ENCODE data around the gene ETS1.

ETS1 gene

GRCh38 chr11:128506999-128507611 is 80.3 kb downstream of the ETS1 start:
- Histone ChIP-seq H3K27ac (no peak overlapping the region), H3K36me3 (peaks cover 69% of the 10 kb centered on the region), H4K20me1 (peaks cover 88% of the 10 kb centered on the region), H3K27me3 (no peaks in the 10 kb centered on the region), H3K4me1 (peaks cover 26% of the 10 kb centered on the region), H3K4me3 (no peak overlapping the region), H3K9ac (no peak overlapping the region), H3K4me2 (no peak overlapping the region), H3K9me3 (peaks cover 17% of the 10 kb centered on the region)
- no peak for TF ChIP-seq Cebpa-rat (IDR thresholded peaks at IDR 0.05)

GRCh38 chr11:128506356-128506755 is 81.0 kb downstream of the ETS1 start:
- peaks cover 71% of the 10 kb centered on the region for H3K36me3 ChIP-seq
- no peak overlapping the region for H3K4me2 ChIP-seq
- peaks cover 17% of the 10 kb centered on the region for H3K9me3 ChIP-seq
- H3K9ac ChIP-seq: no peak overlapping the region
- H3K4me3 ChIP-seq: no peak overlapping the region
- no peaks in the 10 kb centered on the region for H3K27me3 ChIP-seq
- H3K4me1 ChIP-seq: peaks cover 30% of the 10 kb centered on the region
- peaks cover 88% of the 10 kb centered on the region for H4K20me1 ChIP-seq
- no peak for TF ChIP-seq Cebpa-rat (IDR thresholded peaks at IDR 0.05)
- no peak overlapping the region for H3K27ac ChIP-seq

GRCh38 chr11:128505449-128506065 is 81.8 kb downstream of the ETS1 start:
- no peak overlapping the region for H3K4me2 ChIP-seq
- H3K36me3 ChIP-seq: peaks cover 77% of the 10 kb centered on the region
- no peaks in the 10 kb centered on the region for H3K27me3 ChIP-seq
- H3K9me3 ChIP-seq: peaks cover 17% of the 10 kb centered on the region
- H3K27ac ChIP-seq: no peak overlapping the region
- peaks cover 30% of the 10 kb centered on the region for H3K4me1 ChIP-seq
- no peak overlapping the region for H3K9ac ChIP-seq
- no peak for TF ChIP-seq Cebpa-rat (IDR thresholded peaks at IDR 0.05)
- H4K20me1 ChIP-seq: peaks cover 87% of the 10 kb centered on the region
- no peak overlapping the region for H3K4me3 ChIP-seq

GRCh38 chr11:128504486-128504885 is 82.9 kb downstream of the ETS1 start:
- peaks cover 83% of the 10 kb centered on the region for H4K20me1 ChIP-seq
- no peak overlapping the region for H3K27ac ChIP-seq
- no peak overlapping the region for H3K9ac ChIP-seq
- H3K4me1 ChIP-seq: peaks cover 37% of the 10 kb centered on the region
- H3K27me3 ChIP-seq: no peaks in the 10 kb centered on the region
- H3K36me3 ChIP-seq: peaks cover 78% of the 10 kb centered on the region
- H3K4me3 ChIP-seq: no peak overlapping the region
- no peak overlapping the region for H3K4me2 ChIP-seq
- H3K9me3 ChIP-seq: peaks cover 17% of the 10 kb centered on the region
- TF ChIP-seq Cebpa-rat (IDR thresholded peaks at IDR 0.05): no peak

- H3K9me3 ChIP-seq: peaks cover 17% of the 10 kb centered on the region
- peaks cover 78% of the 10 kb centered on the region for H4K20me1 ChIP-seq
- no peak overlapping the region for H3K4me3 ChIP-seq
- peaks cover 79% of the 10 kb centered on the region for H3K36me3 ChIP-seq
- H3K4me2 ChIP-seq: no peak overlapping the region
- no peak for TF ChIP-seq Cebpa-rat (IDR thresholded peaks at IDR 0.05)
- no peaks in the 10 kb centered on the region for H3K27me3 ChIP-seq
- no peak overlapping the region for H3K9ac ChIP-seq
- peaks cover 37% of the 10 kb centered on the region for H3K4me1 ChIP-seq
- H3K27ac ChIP-seq: no peak overlapping the region
These were observed 83.9 kb downstream of the ETS1 start for GRCh38 chr11:128503245-128503991.

- Histone ChIP-seq H3K36me3 (peaks cover 76% of the 10 kb centered on the region), H3K4me3 (no peak overlapping the region), H3K27ac (no peak overlapping the region), H3K4me2 (no peak overlapping the region), H3K27me3 (no peaks in the 10 kb centered on the region), H3K9ac (no peak overlapping the region), H3K9me3 (peaks cover 17% of the 10 kb centered on the region), H3K4me1 (peaks cover 40% of the 10 kb centered on the region), H4K20me1 (peaks cover 78% of the 10 kb centered on the region)
- TF ChIP-seq Cebpa-rat (IDR thresholded peaks at IDR 0.05): no peak
These were observed 84.6 kb downstream of the ETS1 start for GRCh38 chr11:128502726-128503125.

- H3K4me1 ChIP-seq: peaks cover 40% of the 10 kb centered on the region
These were observed 85.5 kb downstream of the ETS1 start for GRCh38 chr11:128501632-128502549.

GRCh38 chr11:128501008-128501407 is 86.3 kb downstream of the ETS1 start:
- peaks cover 76% of the 10 kb centered on the region for H4K20me1 ChIP-seq
- peaks cover 59% of the 10 kb centered on the region for H3K36me3 ChIP-seq
- peaks cover 45% of the 10 kb centered on the region for H3K4me1 ChIP-seq
- H3K27me3 ChIP-seq: no peaks in the 10 kb centered on the region
- no peak overlapping the region for H3K4me3 ChIP-seq
- peaks cover 8% of the 10 kb centered on the region; the same call in 1 of the 2 replicates for H3K9me3 ChIP-seq
- H3K27ac ChIP-seq: no peak overlapping the region
- no peak overlapping the region for H3K4me2 ChIP-seq
- no peak overlapping the region for H3K9ac ChIP-seq
- TF ChIP-seq Cebpa-rat (IDR thresholded peaks at IDR 0.05): no peak

More at GRCh38 chr11:128501632-128502549, 85.5 kb downstream of the ETS1 start:
- Histone ChIP-seq H3K36me3 (peaks cover 68% of the 10 kb centered on the region), H3K4me2 (no peak overlapping the region), H3K4me3 (no peak overlapping the region), H3K27me3 (no peaks in the 10 kb centered on the region), H3K9me3 (peaks cover 17% of the 10 kb centered on the region), H3K9ac (no peak overlapping the region), H4K20me1 (peaks cover 78% of the 10 kb centered on the region), H3K27ac (peak overlapping the region; percentile 20; the same call in 1 of the 2 replicates)
- no peak for TF ChIP-seq Cebpa-rat (IDR thresholded peaks at IDR 0.05)

GRCh38 chr11:128500493-128500892 is 86.9 kb downstream of the ETS1 start:
- no peak overlapping the region for H3K4me2 ChIP-seq
- H3K36me3 ChIP-seq: peaks cover 54% of the 10 kb centered on the region
- H3K4me3 ChIP-seq: no peak overlapping the region
- H3K27ac ChIP-seq: no peak overlapping the region
- H3K9ac ChIP-seq: no peak overlapping the region
- no peaks in the 10 kb centered on the region for H3K27me3 ChIP-seq
- peaks cover 71% of the 10 kb centered on the region for H4K20me1 ChIP-seq
- TF ChIP-seq Cebpa-rat (IDR thresholded peaks at IDR 0.05): no peak
- peaks cover 45% of the 10 kb centered on the region for H3K4me1 ChIP-seq
- peaks cover 3% of the 10 kb centered on the region; the same call in 1 of the 2 replicates for H3K9me3 ChIP-seq

All from BLaER1 (cell line).